Natural killer cell (primary cell): ENCODE results near the gene BEAN1. TPM values are rescaled to one million over a fixed set of nuclear protein-coding genes. Genes with fewer than 3 reads are reported as not detected.
A peak's percentile ranks its signal among the peaks of the same experiment; 100 is the strongest.

ENCODE experiments used
- ATAC-seq, 3 donors: fragments of 150-1000 bp in 2 of 3; fragments of 200-7000 bp in 1 of 3; cut with Tn5 transposase; 1 replicate in 1 of 3; 2 replicates in 2 of 3; pipeline ENCODE4 v1.10.0; 2021; ENCODE audit warnings: mild to moderate bottlenecking in 2 of 3, moderate library complexity in 2 of 3
- DNase-seq, 2 donors: peaks; one replicate each; pipeline versions ENCODE4 v3.0.0 to v3.0.0-alpha.2; 2013 to 2021; ENCODE audit warnings: mixed read lengths in 1 of 2
- H3K27ac ChIP-seq: one replicate; pipeline ENCODE4 v1.5.1; 2013; ENCODE audit warnings: mild to moderate bottlenecking, low read length
- H3K27me3 ChIP-seq: one replicate; pipeline ENCODE4 v1.6.1; 2013; ENCODE audit warnings: low read length; ENCODE audit not compliant: control insufficient read depth, insufficient read depth
- H3K36me3 ChIP-seq: one replicate; pipeline ENCODE4 v1.6.1; 2013; ENCODE audit warnings: low read length; ENCODE audit not compliant: control insufficient read depth, insufficient read depth
- H3K4me1 ChIP-seq: one replicate; pipeline ENCODE4 v1.6.1; 2013; ENCODE audit warnings: low read length; ENCODE audit not compliant: control insufficient read depth, insufficient read depth
- H3K4me3 ChIP-seq: one replicate; pipeline ENCODE4 v1.5.1; 2013; ENCODE audit warnings: low read length
- H3K9me3 ChIP-seq: one replicate; pipeline ENCODE4 v1.6.1; 2013; ENCODE audit warnings: low read length; ENCODE audit not compliant: control insufficient read depth, insufficient read depth
- H3K27ac Mint-ChIP-seq, 2 donors: one replicate each; pipeline ENCODE4 v1.8.0; 2022; ENCODE audit warnings: mild to moderate bottlenecking in 2 of 2, mixed read lengths in 2 of 2, moderate library complexity in 1 of 2
- H3K27me3 Mint-ChIP-seq, 2 donors: one replicate each; pipeline ENCODE4 v1.8.0; 2022; ENCODE audit warnings: low read depth in 2 of 2, mixed read lengths in 2 of 2
- H3K36me3 Mint-ChIP-seq: one replicate; pipeline ENCODE4 v1.8.0; 2022; ENCODE audit warnings: mixed read lengths
- H3K4me1 Mint-ChIP-seq, 2 donors: one replicate each; pipeline ENCODE4 v1.8.0; 2022; ENCODE audit warnings: mixed read lengths in 2 of 2
- H3K4me3 Mint-ChIP-seq: one replicate; pipeline ENCODE4 v1.8.0; 2022; ENCODE audit warnings: mild to moderate bottlenecking, moderate library complexity, mixed read lengths
- H3K9me3 Mint-ChIP-seq, 2 donors: one replicate each; pipeline ENCODE4 v1.8.0; 2022; ENCODE audit warnings: mixed read lengths in 2 of 2
- CTCF ChIP-seq: fragments of 200-600 bp; IDR thresholded peaks from one replicate; pipeline ENCODE4 v1.8.0; 2022; ENCODE audit warnings: antibody characterized with exemption
- WGBS: methylation state at CpG from one replicate; pipeline ENCODE4 v1.1.7; 2013; ENCODE audit warnings: missing lambda C conversion rate; ENCODE audit not compliant: insufficient coverage; 5-methylcytosine and 5-hydroxymethylcytosine counted together
- intact Hi-C: fragments of 100-400 bp; cut with micrococcal nuclease; formaldehyde crosslinking; loops from one replicate; pipeline ENCODE4 v1.14.2; 2022
- total RNA-seq, 4 donors: library from RNA; stranded (reverse); fragments of 120-200 nt in 1 of 4; gene quantifications; one replicate each; pipeline versions ENCODE4 v1.2.3 to v1.2.4, GENCODE V29; 2013 to 2022

BEAN1 gene
- total RNA-seq, 3 donors from 2014 or later (not counting 1 experiment from before 2014, with no cell fraction given) = not detected

- 12% methylated on average over 8 of the region's 8 CpGs for WGBS
- peak; percentile 16 to 27 (median 23) for ATAC-seq
- no peak for TF ChIP-seq CTCF
Measured at GRCh38 chr16:66516509-66516807, 89.4 kb downstream of the BEAN1 start.

GRCh38 chr16:66516808-66517585 is 89.9 kb downstream of the BEAN1 start:
- peaks cover 60 to 64% of the 10 kb centered on the region in 2 donors for H3K4me1 Mint-ChIP-seq

More at GRCh38 chr16:66516509-66516807, 89.4 kb downstream of the BEAN1 start:
- Mint-ChIP-seq H3K36me3 (no peaks in the 10 kb centered on the region), H3K27ac (peak overlapping the region; percentile 99), H3K27me3 (no peaks in the 10 kb centered on the region), H3K4me3 (peak overlapping the region; percentile 78), H3K9me3 (no peaks in the 10 kb centered on the region), H3K4me1 (peaks cover 55 to 62% of the 10 kb centered on the region in 2 donors)
- no peak for DNase-seq
- Histone ChIP-seq H3K36me3 (no peaks in the 10 kb centered on the region), H3K27me3 (no peaks in the 10 kb centered on the region), H3K9me3 (no peaks in the 10 kb centered on the region), H3K4me3 (no peak overlapping the region), H3K27ac (peak overlapping the region; percentile 94), H3K4me1 (peaks cover 68% of the 10 kb centered on the region)
- intact Hi-C loops = loop anchor here (1.0 to 5.0 kb wide), 3 partner anchors 34 to 71 kb away; partner anchors contain the start of gene TK2

GRCh38 chr16:66517586-66518263 is 90.6 kb downstream of the BEAN1 start:
- H3K36me3 Mint-ChIP-seq = no peaks in the 10 kb centered on the region
- H3K27me3 Mint-ChIP-seq = no peaks in the 10 kb centered on the region
- intact Hi-C loops = loop anchor here (2.0 to 5.0 kb wide), 2 partner anchors 33 to 70 kb away; partner anchors contain the start of gene TK2
- peaks cover 74% of the 10 kb centered on the region for H3K4me1 ChIP-seq
- DNase-seq = no peak
- WGBS = 89% methylated on average over 8 of the region's 8 CpGs
- no peaks in the 10 kb centered on the region for H3K9me3 ChIP-seq
- no peak for ATAC-seq
- H3K27ac ChIP-seq = peak overlapping the region; percentile 94
- no peak overlapping the region for H3K4me3 ChIP-seq
- H3K4me1 Mint-ChIP-seq = peaks cover 67 to 69% of the 10 kb centered on the region in 2 donors
- peak overlapping the region; percentile 88 for H3K4me3 Mint-ChIP-seq
- H3K27ac Mint-ChIP-seq = peak overlapping the region; percentile 99
- TF ChIP-seq CTCF = no peak
- H3K9me3 Mint-ChIP-seq = no peaks in the 10 kb centered on the region
- no peaks in the 10 kb centered on the region for H3K36me3 ChIP-seq
- H3K27me3 ChIP-seq = no peaks in the 10 kb centered on the region

More at GRCh38 chr16:66516808-66517585, 89.9 kb downstream of the BEAN1 start:
- H3K9me3 ChIP-seq = no peaks in the 10 kb centered on the region
- Mint-ChIP-seq H3K36me3 (no peaks in the 10 kb centered on the region), H3K4me3 (peak overlapping the region; percentile 88), H3K27ac (peak overlapping the region; percentile 99), H3K9me3 (no peaks in the 10 kb centered on the region), H3K27me3 (no peaks in the 10 kb centered on the region)
- H3K4me1 ChIP-seq = peaks cover 71% of the 10 kb centered on the region
- peak overlapping the region; percentile 19 for H3K4me3 ChIP-seq
- peak overlapping the region; percentile 94 for H3K27ac ChIP-seq
- no peaks in the 10 kb centered on the region for H3K27me3 ChIP-seq
- whole genome bisulfite sequencing = 4% methylated on average over 14 of the region's 15 CpGs
- intact Hi-C loops = loop anchor here (1.0 to 5.0 kb wide), 3 partner anchors 34 to 70 kb away; partner anchors contain the start of gene TK2
- no peak for TF ChIP-seq CTCF
- ATAC-seq = peak; percentile 89 to 95 (median 93)
- no peaks in the 10 kb centered on the region for H3K36me3 ChIP-seq
- peak; percentile 75 to 86 for DNase-seq
